HepG2 (cell line): ENCODE measurements around the gene NDUFA13. TPM values are rescaled to one million over a fixed set of nuclear protein-coding genes. Genes with fewer than 3 reads are reported as not detected.

ENCODE experiments used
- FOXA3 ChIP-seq: IDR thresholded peaks from 2 replicates; pipeline ENCODE4 v1.6.1; 2016; ENCODE audit warnings: missing genetic modification reagents, missing compliant biosample characterization
- HES4 ChIP-seq: sonication (generic); formaldehyde crosslinking; IDR thresholded peaks from 2 replicates; pipeline ENCODE4 v1.9.0; 2021; ENCODE audit warnings: mild to moderate bottlenecking, missing genetic modification reagents, borderline replicate concordance
- HMGA1 ChIP-seq: sonication (generic); formaldehyde crosslinking; conservative IDR thresholded peaks from 2 replicates; pipeline ENCODE4 v1.4.0; 2020; ENCODE audit warnings: missing genetic modification reagents
- KAT7 ChIP-seq: IDR thresholded peaks from 2 replicates; pipeline ENCODE4 v1.6.1; 2018; ENCODE audit warnings: borderline replicate concordance, missing compliant biosample characterization
- KLF13 ChIP-seq: sonication (generic); formaldehyde crosslinking; IDR thresholded peaks from 2 replicates; pipeline ENCODE4 v1.4.0; 2020; ENCODE audit warnings: mild to moderate bottlenecking, missing genetic modification reagents
- LCORL ChIP-seq, 2 experiments: fragments of 450-650 bp in 1 of 2; sonication (generic) in 1 of 2; formaldehyde crosslinking in 1 of 2; IDR thresholded peaks; 2 replicates each; pipeline versions ENCODE4 v1.5.0 to v1.6.1; 2017 to 2020; ENCODE audit warnings: antibody characterized with exemption in 1 of 2, missing genetic modification reagents in 1 of 2
- MLXIP ChIP-seq: sonication (generic); formaldehyde crosslinking; IDR thresholded peaks from 2 replicates; pipeline ENCODE4 v1.9.0; 2021; ENCODE audit warnings: missing genetic modification reagents, borderline replicate concordance
- MXD1 ChIP-seq: sonication (generic); formaldehyde crosslinking; IDR thresholded peaks from 2 replicates; pipeline ENCODE4 v1.4.0; 2020; ENCODE audit warnings: mild to moderate bottlenecking, missing genetic modification reagents
- NRL ChIP-seq: sonication (generic); formaldehyde crosslinking; IDR thresholded peaks from 2 replicates; pipeline ENCODE4 v1.5.0; 2020; ENCODE audit warnings: missing genetic modification reagents, mild to moderate bottlenecking, moderate library complexity, borderline replicate concordance
- PATZ1 ChIP-seq: sonication (generic); formaldehyde crosslinking; IDR thresholded peaks from 2 replicates; pipeline ENCODE4 v1.4.0; 2020; ENCODE audit warnings: missing genetic modification reagents
- SALL2 ChIP-seq: sonication (generic); formaldehyde crosslinking; IDR thresholded peaks from 2 replicates; pipeline ENCODE4 v1.8.1; 2023; ENCODE audit warnings: mild to moderate bottlenecking, missing genetic modification reagents, inconsistent platforms
- TGIF2 ChIP-seq: IDR thresholded peaks from 2 replicates; pipeline ENCODE4 v1.6.1; 2016; ENCODE audit warnings: control low read depth, missing compliant biosample characterization
- THRA ChIP-seq: sonication (generic); formaldehyde crosslinking; IDR thresholded peaks from 2 replicates; pipeline ENCODE4 v1.4.0; 2020; ENCODE audit warnings: missing genetic modification reagents, borderline replicate concordance
- U2AF2 ChIP-seq: fragments of 200-400 bp; formaldehyde crosslinking; IDR thresholded peaks from 2 replicates; pipeline ENCODE4 v1.6.1; 2017; ENCODE audit warnings: low read depth, mild to moderate bottlenecking, low read length
- ZBTB43 ChIP-seq: sonication (generic); formaldehyde crosslinking; conservative IDR thresholded peaks from 2 replicates; pipeline ENCODE4 v1.4.0; 2020; ENCODE audit warnings: missing genetic modification reagents
- ZBTB7B ChIP-seq: sonication (generic); formaldehyde crosslinking; IDR thresholded peaks from 2 replicates; pipeline ENCODE4 v1.4.0; 2020; ENCODE audit warnings: missing genetic modification reagents
- ZFX ChIP-seq: sonication (generic); formaldehyde crosslinking; IDR thresholded peaks from 2 replicates; pipeline ENCODE4 v1.4.0; 2020; ENCODE audit warnings: mild to moderate bottlenecking, low read depth, missing genetic modification reagents, moderate library complexity
- ZNF367 ChIP-seq: sonication (generic); formaldehyde crosslinking; IDR thresholded peaks from 2 replicates; pipeline ENCODE4 v1.4.0; 2020; ENCODE audit warnings: missing genetic modification reagents, borderline replicate concordance
- ZNF7 ChIP-seq: IDR thresholded peaks from 2 replicates; pipeline ENCODE4 v1.6.1; 2016; ENCODE audit warnings: missing biosample characterization, missing genetic modification reagents
- ZNF75D ChIP-seq: sonication (generic); formaldehyde crosslinking; IDR thresholded peaks from 2 replicates; pipeline ENCODE4 v1.8.1; 2023; ENCODE audit warnings: missing genetic modification reagents, mild to moderate bottlenecking, borderline replicate concordance
- ZNF777 ChIP-seq: sonication (generic); formaldehyde crosslinking; IDR thresholded peaks from 2 replicates; pipeline ENCODE4 v1.4.0; 2020; ENCODE audit warnings: missing genetic modification reagents
- polyA plus RNA-seq, 8 experiments: library from polyadenylated mRNA; depleted of rRNA in 3 of 8; stranded (reverse) in 7 of 8; unstranded in 1 of 8; fragments of >200 nt; fragmentation: Illumina TruSeq in 4 of 8; extraction: Trizol in 4 of 8; gene quantifications; 2 replicates each; pipeline versions ENCODE4 v1.2.1 to v1.2.3, GENCODE V29; 2011 to 2016; ENCODE audit warnings: low read depth in 4 of 8, missing spikeins in 1 of 8, mixed read lengths in 1 of 8; ENCODE audit not compliant: insufficient read depth in 1 of 8
- total RNA-seq, 5 experiments: library from RNA; depleted of rRNA; stranded (reverse); fragments of >200 nt; fragmentation: Illumina TruSeq; extraction: Trizol; gene quantifications; 2 replicates each; pipeline ENCODE4 v1.2.3, GENCODE V29; 2016; ENCODE audit warnings: low read depth in 1 of 5

Gene NDUFA13
- total and polyA plus RNA-seq, 2 of the 13 experiments (the other 11 are each of a cell fraction or from before 2014, with no cell fraction given), result 337 to 366 TPM

GRCh38 chr19:19515642-19516519, at the start of gene NDUFA13 (continued):
- TF ChIP-seq HMGA1 (CRISPR knock-in tag) (no peak), ZNF367 (CRISPR knock-in tag) (no peak), ZBTB43 (CRISPR knock-in tag) (peak; percentile 46; the same call in 1 of the 2 replicates), FOXA3 (CRISPR knock-in tag) (peak; percentile 56; the same call in 1 of the 2 replicates), LCORL (IDR thresholded peaks at IDR 0.05) (no peak), LCORL (CRISPR knock-in tag; IDR thresholded peaks at IDR 0.05) (no peak), PATZ1 (CRISPR knock-in tag) (peak; percentile 19; the same call in 1 of the 2 replicates), SALL2 (peak; percentile 80; the same call in 1 of the 2 replicates), ZNF75D (CRISPR knock-in tag) (no peak), HES4 (CRISPR knock-in tag) (peak; percentile 47; the same call in 1 of the 2 replicates), NRL (CRISPR knock-in tag) (peak; percentile 63; the same call in 1 of the 2 replicates), ZBTB7B (CRISPR knock-in tag) (no peak), TGIF2 (CRISPR knock-in tag) (no peak), ZFX (CRISPR knock-in tag) (peak; percentile 96), ZNF7 (CRISPR knock-in tag) (no peak), MLXIP (peak; percentile 37; the same call in 1 of the 2 replicates), THRA (CRISPR knock-in tag) (peak; percentile 54), U2AF2 (no peak), MXD1 (peak; percentile 64; the same call in 1 of the 2 replicates), KAT7 (CRISPR knock-in tag) (no peak), KLF13 (CRISPR knock-in tag) (no peak), ZNF777 (CRISPR knock-in tag) (peak; percentile 71)
